Smooth muscle cell (in vitro differentiated cells): ENCODE data around the gene CT45A6. TPM values are rescaled to one million over a fixed set of nuclear protein-coding genes. Genes with fewer than 3 reads are reported as not detected.
"Not testable (repeated sequence)": the region's sequence is repeated elsewhere in the genome, so short reads cannot be mapped to it uniquely, and the experiment has no call there.

Source experiments
- DNase-seq: peaks from one replicate; lab custom pipeline; 2025; ENCODE audit not compliant: unreplicated experiment; lab: John Stamatoyannopoulos, UW
- H2AFZ ChIP-seq: fragments of 200-600 bp; sonication (generic); 2 replicates; pipeline ENCODE4 v1.6.0; 2016; ENCODE audit warnings: antibody characterized with exemption, low read depth, mild to moderate bottlenecking
- H3F3A ChIP-seq: fragments of 200-600 bp; sonication (generic); 2 replicates; pipeline ENCODE4 v1.6.0; 2017; ENCODE audit warnings: antibody characterized with exemption, low read depth
- H3K27ac ChIP-seq: fragments of 200-600 bp; sonication (generic); 2 replicates; pipeline ENCODE4 v1.5.1; 2016; ENCODE audit warnings: low read depth, mild to moderate bottlenecking
- H3K27me3 ChIP-seq: fragments of 200-600 bp; sonication (generic); 2 replicates; pipeline ENCODE4 v1.6.1; 2016; ENCODE audit warnings: low read depth, mild to moderate bottlenecking
- H3K36me3 ChIP-seq: fragments of 200-600 bp; sonication (generic); 2 replicates; pipeline ENCODE4 v1.5.1; 2016; ENCODE audit warnings: low read depth
- H3K4me1 ChIP-seq: fragments of 200-600 bp; sonication (generic); 2 replicates; pipeline ENCODE4 v1.5.1; 2016; ENCODE audit warnings: low read depth
- H3K4me2 ChIP-seq: fragments of 200-600 bp; sonication (generic); 2 replicates; pipeline ENCODE4 v1.6.0; 2016; ENCODE audit warnings: mild to moderate bottlenecking
- H3K4me3 ChIP-seq: fragments of 200-600 bp; sonication (generic); 2 replicates; pipeline ENCODE4 v1.5.1; 2016; ENCODE audit warnings: mild to moderate bottlenecking
- H3K79me2 ChIP-seq: fragments of 200-600 bp; sonication (generic); 2 replicates; pipeline ENCODE4 v1.6.0; 2016; ENCODE audit warnings: low read depth, mild to moderate bottlenecking
- H3K9ac ChIP-seq: fragments of 200-600 bp; sonication (generic); 2 replicates; pipeline ENCODE4 v1.6.0; 2016; ENCODE audit warnings: low read depth
- H3K9me3 ChIP-seq: fragments of 200-600 bp; sonication (generic); replicated peaks from 2 replicates; pipeline ENCODE4 v1.5.1; 2016; ENCODE audit warnings: low read depth
- H4K20me1 ChIP-seq: fragments of 200-600 bp; sonication (generic); 2 replicates; pipeline ENCODE4 v1.6.0; 2016; ENCODE audit warnings: low read depth
- WGBS: methylation state at CpG from one replicate; pipeline ENCODE4 v1.1.7; 2016; ENCODE audit warnings: low lambda C conversion rate; 5-methylcytosine and 5-hydroxymethylcytosine counted together
- polyA plus RNA-seq: library from polyadenylated mRNA; unstranded; fragments of >200 nt; fragmentation: Nextera tagmentation; extraction: Ambion mirVana; gene quantifications from 2 replicates; pipeline ENCODE4 v1.2.1, GENCODE V29; 2016
- total RNA-seq: library from RNA; depleted of rRNA; stranded (reverse); fragments of >200 nt; gene quantifications from 2 replicates; pipeline ENCODE4 v1.2.3, GENCODE V29; 2014

CT45A6 gene, protein sequence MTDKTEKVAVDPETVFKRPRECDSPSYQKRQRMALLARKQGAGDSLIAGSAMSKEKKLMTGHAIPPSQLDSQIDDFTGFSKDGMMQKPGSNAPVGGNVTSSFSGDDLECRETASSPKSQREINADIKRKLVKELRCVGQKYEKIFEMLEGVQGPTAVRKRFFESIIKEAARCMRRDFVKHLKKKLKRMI
- total RNA-seq: not detected in 2 replicates
- polyA plus RNA-seq: not detected in 2 replicates

DNA sequence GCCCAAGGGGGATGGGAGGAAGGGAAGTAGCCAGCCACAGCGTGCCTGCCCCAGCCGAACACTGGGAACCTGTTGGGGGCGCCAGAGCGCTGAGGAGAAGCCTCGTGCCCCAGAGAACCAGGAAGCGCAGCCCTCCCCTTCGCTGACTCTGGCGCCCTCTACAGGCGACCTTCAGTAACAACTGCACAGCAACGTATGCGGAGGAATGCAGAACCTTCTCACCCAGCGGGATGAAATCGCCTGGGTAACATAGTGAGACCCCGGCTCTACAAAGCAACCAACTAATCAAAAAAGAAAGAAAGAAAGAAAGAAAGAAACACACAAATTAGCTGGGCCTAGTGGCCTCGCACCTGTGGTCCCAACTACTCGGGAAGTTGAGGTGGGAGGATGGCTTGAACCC, at the start of gene CT45A6:
CT45A6 (minus strand) TSS at position 101 of the 400 bp plus-strand sequence. CDS start 3,794 bp downstream, outside the sequence.
- not testable (repeated sequence) for H3K4me3 ChIP-seq, H3K36me3 ChIP-seq, H3K79me2 ChIP-seq, H3K4me1 ChIP-seq, H3F3A ChIP-seq, H3K9me3 ChIP-seq, H3K4me2 ChIP-seq, H4K20me1 ChIP-seq, H3K27ac ChIP-seq, DNase-seq, H3K9ac ChIP-seq, H3K27me3 ChIP-seq, H2AFZ ChIP-seq
- WGBS: no CpG with 5 or more reads among the region's 16 CpGs

DNA sequence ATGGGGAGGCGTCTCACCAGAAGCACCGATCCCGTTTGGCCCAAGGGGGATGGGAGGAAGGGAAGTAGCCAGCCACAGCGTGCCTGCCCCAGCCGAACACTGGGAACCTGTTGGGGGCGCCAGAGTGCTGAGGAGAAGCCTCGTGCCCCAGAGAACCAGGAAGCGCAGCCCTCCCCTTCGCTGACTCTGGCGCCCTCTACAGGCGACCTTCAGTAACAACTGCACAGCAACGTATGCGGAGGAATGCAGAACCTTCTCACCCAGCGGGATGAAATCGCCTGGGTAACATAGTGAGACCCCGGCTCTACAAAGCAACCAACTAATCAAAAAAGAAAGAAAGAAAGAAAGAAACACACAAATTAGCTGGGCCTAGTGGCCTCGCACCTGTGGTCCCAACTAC, 34.6 kb upstream of the CT45A6 start, which contains the start of gene CT45A7:
CT45A7 (minus strand) TSS at position 101 of the 400 bp plus-strand sequence. CDS start 3,747 bp downstream, outside the sequence.
- not testable (repeated sequence) for H3K4me1 ChIP-seq, H2AFZ ChIP-seq, H4K20me1 ChIP-seq, H3K36me3 ChIP-seq, H3K9me3 ChIP-seq, H3K4me3 ChIP-seq, H3K27ac ChIP-seq, H3K79me2 ChIP-seq, H3K27me3 ChIP-seq, H3F3A ChIP-seq, H3K4me2 ChIP-seq, DNase-seq, H3K9ac ChIP-seq
- no CpG with 5 or more reads among the region's 17 CpGs for WGBS

DNA sequence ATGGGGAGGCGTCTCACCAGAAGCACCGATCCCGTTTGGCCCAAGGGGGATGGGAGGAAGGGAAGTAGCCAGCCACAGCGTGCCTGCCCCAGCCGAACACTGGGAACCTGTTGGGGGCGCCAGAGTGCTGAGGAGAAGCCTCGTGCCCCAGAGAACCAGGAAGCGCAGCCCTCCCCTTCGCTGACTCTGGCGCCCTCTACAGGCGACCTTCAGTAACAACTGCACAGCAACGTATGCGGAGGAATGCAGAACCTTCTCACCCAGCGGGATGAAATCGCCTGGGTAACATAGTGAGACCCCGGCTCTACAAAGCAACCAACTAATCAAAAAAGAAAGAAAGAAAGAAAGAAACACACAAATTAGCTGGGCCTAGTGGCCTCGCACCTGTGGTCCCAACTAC, 17.3 kb upstream of the CT45A6 start, which contains the start of gene CT45A2:
CT45A2 (minus strand) TSS at position 101 of the 400 bp plus-strand sequence. CDS start 3,747 bp downstream, outside the sequence.
- WGBS: no CpG with 5 or more reads among the region's 17 CpGs
- not testable (repeated sequence) for H4K20me1 ChIP-seq, H2AFZ ChIP-seq, H3K27ac ChIP-seq, H3K4me1 ChIP-seq, H3K79me2 ChIP-seq, H3K27me3 ChIP-seq, H3K9ac ChIP-seq, H3F3A ChIP-seq, H3K4me2 ChIP-seq, H3K9me3 ChIP-seq, H3K4me3 ChIP-seq, H3K36me3 ChIP-seq, DNase-seq

DNA sequence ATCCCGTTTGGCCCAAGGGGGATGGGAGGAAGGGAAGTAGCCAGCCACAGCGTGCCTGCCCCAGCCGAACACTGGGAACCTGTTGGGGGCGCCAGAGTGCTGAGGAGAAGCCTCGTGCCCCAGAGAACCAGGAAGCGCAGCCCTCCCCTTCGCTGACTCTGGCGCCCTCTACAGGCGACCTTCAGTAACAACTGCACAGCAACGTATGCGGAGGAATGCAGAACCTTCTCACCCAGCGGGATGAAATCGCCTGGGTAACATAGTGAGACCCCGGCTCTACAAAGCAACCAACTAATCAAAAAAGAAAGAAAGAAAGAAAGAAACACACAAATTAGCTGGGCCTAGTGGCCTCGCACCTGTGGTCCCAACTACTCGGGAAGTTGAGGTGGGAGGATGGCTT, 17.2 kb downstream of the CT45A6 start, which contains the start of gene CT45A5:
CT45A5 (minus strand) TSS at position 101 of the 400 bp plus-strand sequence. CDS start 3,774 bp downstream, outside the sequence.
- DNase-seq, H4K20me1 ChIP-seq, H3K4me1 ChIP-seq, H3K27me3 ChIP-seq, H3K36me3 ChIP-seq, H2AFZ ChIP-seq, H3K9me3 ChIP-seq, H3K79me2 ChIP-seq, H3K9ac ChIP-seq, H3K27ac ChIP-seq, H3K4me3 ChIP-seq, H3F3A ChIP-seq, H3K4me2 ChIP-seq: not testable (repeated sequence)
- no CpG with 5 or more reads among the region's 16 CpGs for WGBS

DNA sequence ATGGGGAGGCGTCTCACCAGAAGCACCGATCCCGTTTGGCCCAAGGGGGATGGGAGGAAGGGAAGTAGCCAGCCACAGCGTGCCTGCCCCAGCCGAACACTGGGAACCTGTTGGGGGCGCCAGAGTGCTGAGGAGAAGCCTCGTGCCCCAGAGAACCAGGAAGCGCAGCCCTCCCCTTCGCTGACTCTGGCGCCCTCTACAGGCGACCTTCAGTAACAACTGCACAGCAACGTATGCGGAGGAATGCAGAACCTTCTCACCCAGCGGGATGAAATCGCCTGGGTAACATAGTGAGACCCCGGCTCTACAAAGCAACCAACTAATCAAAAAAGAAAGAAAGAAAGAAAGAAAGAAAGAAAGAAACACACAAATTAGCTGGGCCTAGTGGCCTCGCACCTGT, 34.5 kb downstream of the CT45A6 start, which contains the start of gene CT45A3:
CT45A3 (minus strand) TSS at position 101 of the 400 bp plus-strand sequence. CDS start 3,747 bp downstream, outside the sequence.
- H3K9me3 ChIP-seq, H2AFZ ChIP-seq, H4K20me1 ChIP-seq, H3K27me3 ChIP-seq, H3F3A ChIP-seq, H3K4me1 ChIP-seq, H3K27ac ChIP-seq, DNase-seq, H3K36me3 ChIP-seq, H3K4me3 ChIP-seq, H3K79me2 ChIP-seq, H3K4me2 ChIP-seq, H3K9ac ChIP-seq: not testable (repeated sequence)
- whole genome bisulfite sequencing: no CpG with 5 or more reads among the region's 17 CpGs

DNA sequence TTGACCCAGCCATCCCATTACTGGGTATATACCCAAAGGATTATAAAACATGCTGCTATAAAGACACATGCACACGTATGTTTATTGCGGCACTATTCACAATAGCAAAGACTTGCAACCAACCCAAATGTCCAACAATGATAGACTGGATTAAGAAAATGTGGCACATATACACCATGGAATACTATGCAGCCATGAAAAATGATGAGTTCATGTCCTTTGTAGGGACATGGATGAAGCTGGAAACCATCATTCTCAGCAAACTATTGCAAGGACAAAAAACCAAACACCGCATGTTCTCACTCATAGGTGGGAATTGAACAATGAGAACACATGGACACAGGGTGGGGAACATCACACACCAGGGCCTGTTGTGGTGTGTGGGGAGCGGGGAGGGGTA, 57.8 kb downstream of the CT45A6 start:
- H3K79me2 ChIP-seq, H3K36me3 ChIP-seq, H3K4me3 ChIP-seq, H3K4me2 ChIP-seq, H3F3A ChIP-seq, H3K4me1 ChIP-seq, H2AFZ ChIP-seq, H3K9me3 ChIP-seq, H4K20me1 ChIP-seq, DNase-seq, H3K27ac ChIP-seq, H3K9ac ChIP-seq, H3K27me3 ChIP-seq: not testable (repeated sequence)
- WGBS: 96% methylated on average over 4 of the region's 4 CpGs

Other genes with a start within 250 kb of the CT45A6 start
- gene CT45A1, start 89.1 kb downstream of the CT45A6 start, total RNA-seq: not detected in 2 replicates
- gene CT45A1, start 89.1 kb downstream of the CT45A6 start, polyA plus RNA-seq: not detected in 2 replicates
- gene CT45A3, start 34.6 kb downstream of the CT45A6 start, total RNA-seq: not detected in 2 replicates
- gene CT45A3, start 34.6 kb downstream of the CT45A6 start, polyA plus RNA-seq: not detected in 2 replicates
- not detected in 2 replicates for gene CT45A5, start 17.3 kb downstream of the CT45A6 start, total RNA-seq
- not detected in 2 replicates for gene CT45A5, start 17.3 kb downstream of the CT45A6 start, polyA plus RNA-seq
- not detected in 2 replicates for gene CT45A2, start 17.2 kb upstream of the CT45A6 start, total RNA-seq
- not detected in 2 replicates for gene CT45A2, start 17.2 kb upstream of the CT45A6 start, polyA plus RNA-seq
- not detected in 2 replicates for gene CT45A7, start 34.5 kb upstream of the CT45A6 start, total RNA-seq
- gene CT45A7, start 34.5 kb upstream of the CT45A6 start, polyA plus RNA-seq: not detected in 2 replicates
- not detected in 2 replicates for gene CT45A8, start 51.8 kb upstream of the CT45A6 start, total RNA-seq
- gene CT45A8, start 51.8 kb upstream of the CT45A6 start, polyA plus RNA-seq: not detected in 2 replicates
- gene CT45A9, start 69.0 kb upstream of the CT45A6 start, total RNA-seq: not detected in 2 replicates
- not detected in 2 replicates for gene CT45A9, start 69.0 kb upstream of the CT45A6 start, polyA plus RNA-seq
- gene CT45A10, start 90.7 kb upstream of the CT45A6 start, total RNA-seq: not detected in 2 replicates
- not detected in 2 replicates for gene CT45A10, start 90.7 kb upstream of the CT45A6 start, polyA plus RNA-seq
- not detected in 2 replicates for gene SAGE1, start 90.9 kb upstream of the CT45A6 start, total RNA-seq
- not detected in 2 replicates for gene SAGE1, start 90.9 kb upstream of the CT45A6 start, polyA plus RNA-seq
- gene MMGT1, start 171.2 kb upstream of the CT45A6 start, total RNA-seq: 27.1 and 35.8 TPM in 2 replicates
- gene MMGT1, start 171.2 kb upstream of the CT45A6 start, polyA plus RNA-seq: 12.5 and 13.6 TPM in 2 replicates
- 19.8 and 24.7 TPM in 2 replicates for gene SLC9A6, start 182.6 kb upstream of the CT45A6 start, total RNA-seq
- 10.8 and 11.6 TPM in 2 replicates for gene SLC9A6, start 182.6 kb upstream of the CT45A6 start, polyA plus RNA-seq